GM21515 (cell line): ENCODE measurements around the gene BRSK2.

Experiments used
- ATAC-seq: cut with Tn5 transposase; IDR thresholded peaks from one replicate; pipeline ENCODE4 v1.9.1; 2021; ENCODE audit not compliant: unreplicated experiment

BRSK2 gene

GRCh38 chr11:1449490-1450243 is 59.9 kb downstream of the BRSK2 start:
- ATAC-seq, result no peak

- ATAC-seq, result no peak
Measured at GRCh38 chr11:1450344-1450875, 60.7 kb downstream of the BRSK2 start.

- no peak for ATAC-seq
Measured at GRCh38 chr11:1450949-1451710, 61.4 kb downstream of the BRSK2 start.

GRCh38 chr11:1451781-1452470 is 62.2 kb downstream of the BRSK2 start:
- no peak for ATAC-seq

- no peak for ATAC-seq
Measured at GRCh38 chr11:1452744-1453143, 63.0 kb downstream of the BRSK2 start.

- ATAC-seq, result no peak
Measured at GRCh38 chr11:1453611-1454034, 63.9 kb downstream of the BRSK2 start.

GRCh38 chr11:1454576-1454975 is 64.8 kb downstream of the BRSK2 start:
- no peak for ATAC-seq

GRCh38 chr11:1455032-1455762 is 65.5 kb downstream of the BRSK2 start:
- no peak for ATAC-seq

GRCh38 chr11:1455763-1456060 is 66.0 kb downstream of the BRSK2 start:
- no peak for ATAC-seq

GRCh38 chr11:1456176-1456575 is 66.4 kb downstream of the BRSK2 start:
- no peak for ATAC-seq

- ATAC-seq, result no peak
Measured at GRCh38 chr11:1456596-1457325, 67.0 kb downstream of the BRSK2 start.

GRCh38 chr11:1457326-1457680 is 67.6 kb downstream of the BRSK2 start:
- ATAC-seq, result no peak

GRCh38 chr11:1457856-1458255 is 68.1 kb downstream of the BRSK2 start:
- no peak for ATAC-seq

- ATAC-seq, result no peak
Measured at GRCh38 chr11:1458340-1459218, 68.8 kb downstream of the BRSK2 start.

GRCh38 chr11:1459219-1459575 is 69.5 kb downstream of the BRSK2 start:
- no peak for ATAC-seq

- ATAC-seq, result no peak
Measured at GRCh38 chr11:1459764-1460395, 70.1 kb downstream of the BRSK2 start.

GRCh38 chr11:1460396-1460985 is 70.8 kb downstream of the BRSK2 start:
- ATAC-seq, result no peak

- no peak for ATAC-seq
Measured at GRCh38 chr11:1460986-1461825, 71.5 kb downstream of the BRSK2 start.
